ENCODE data around the gene RTP4.

RTP4 gene, protein sequence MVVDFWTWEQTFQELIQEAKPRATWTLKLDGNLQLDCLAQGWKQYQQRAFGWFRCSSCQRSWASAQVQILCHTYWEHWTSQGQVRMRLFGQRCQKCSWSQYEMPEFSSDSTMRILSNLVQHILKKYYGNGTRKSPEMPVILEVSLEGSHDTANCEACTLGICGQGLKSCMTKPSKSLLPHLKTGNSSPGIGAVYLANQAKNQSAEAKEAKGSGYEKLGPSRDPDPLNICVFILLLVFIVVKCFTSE

GRCh38 chr3:187368251-187369088 is at the start of gene RTP4:
Gene RTP4 (plus strand): TSS chr3:187368385. CDS start chr3:187368442, 57 bp downstream.
- Mint-ChIP-seq H3K9me3 (peaks cover 15% of the 10 kb centered on the region), H3K27me3 (no peaks in the 10 kb centered on the region), H3K4me3 (peak within 1 kb of the TSS; percentile 95), H3K36me3 (peaks cover 49% of the 10 kb centered on the region), H3K4me1 (peaks cover 27% of the 10 kb centered on the region), H3K27ac (peak within 1 kb of the TSS; percentile 99)
- DNase-seq = peak; percentile 56
- CTCF ChIA-PET = interaction anchor here (0.5 to 3.7 kb wide), 6 partner anchors 43 to 372 kb away, joined by 3 to 32 read pairs (median 3); partner anchors contain the start of gene RPL39L

DNA sequence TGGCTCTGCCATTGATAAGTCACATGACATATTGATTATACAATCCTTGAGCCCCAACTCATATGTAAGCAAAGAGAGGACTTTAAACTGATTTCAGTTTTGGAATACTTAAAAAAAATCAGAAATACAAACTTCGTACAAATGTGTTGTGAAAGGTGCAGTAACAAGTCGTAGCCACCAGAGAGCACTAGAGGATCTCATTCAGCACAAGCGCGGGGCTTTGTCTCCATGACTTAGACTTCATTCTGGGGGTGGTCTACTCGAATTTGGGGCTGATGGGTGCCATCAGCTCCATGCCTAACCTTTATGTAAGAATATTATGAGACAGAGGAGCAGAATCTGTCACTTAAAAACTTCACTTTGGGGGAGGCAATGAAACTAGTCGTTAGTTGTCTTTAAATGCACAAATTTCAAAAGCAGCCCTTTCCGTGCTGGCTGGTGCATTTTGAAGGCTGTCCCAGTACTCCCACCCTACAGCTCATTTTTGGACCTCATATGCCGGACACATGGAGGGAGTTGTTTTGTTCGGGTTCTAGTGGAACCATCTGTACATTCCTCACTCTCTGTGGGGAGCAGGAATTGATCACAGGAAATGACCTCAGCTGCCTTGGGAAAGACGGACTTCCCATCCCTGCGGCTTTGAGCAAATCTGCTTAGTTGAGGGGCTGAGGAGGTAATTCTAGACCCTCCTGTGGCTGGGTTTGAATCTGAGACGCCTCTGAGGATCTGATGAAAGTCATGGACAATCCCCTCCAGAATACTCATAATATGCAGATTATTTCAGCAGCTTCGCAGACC is 49.2 kb upstream of the RTP4 start:
- DNase-seq = peak; percentile 54
- H3K27me3 Mint-ChIP-seq = peaks cover 46% of the 10 kb centered on the region
- no peaks in the 10 kb centered on the region for H3K9me3 Mint-ChIP-seq
- no peak overlapping the region for H3K27ac Mint-ChIP-seq
- no peak overlapping the region for H3K4me3 Mint-ChIP-seq
- CTCF ChIA-PET = interaction anchor here (0.6 to 8.9 kb wide), 60 partner anchors 8 to 1635 kb away, joined by 3 to 394 read pairs (median 4); partner anchors contain the start of genes RTP4 and SST
- peaks cover 10% of the 10 kb centered on the region for H3K4me1 Mint-ChIP-seq
- H3K36me3 Mint-ChIP-seq = no peaks in the 10 kb centered on the region

GRCh38 chr3:187319699-187320302 is 48.4 kb upstream of the RTP4 start:
- H3K4me3 Mint-ChIP-seq = no peak overlapping the region
- H3K36me3 Mint-ChIP-seq = no peaks in the 10 kb centered on the region
- no peak overlapping the region for H3K27ac Mint-ChIP-seq
- peaks cover 42% of the 10 kb centered on the region for H3K27me3 Mint-ChIP-seq
- H3K4me1 Mint-ChIP-seq = peaks cover 10% of the 10 kb centered on the region
- DNase-seq = peak; percentile 76
- CTCF ChIA-PET = interaction anchor here (0.5 to 8.9 kb wide), 61 partner anchors 8 to 1634 kb away, joined by 3 to 394 read pairs (median 4); partner anchors contain the start of genes RTP4 and SST
- no peaks in the 10 kb centered on the region for H3K9me3 Mint-ChIP-seq

DNA sequence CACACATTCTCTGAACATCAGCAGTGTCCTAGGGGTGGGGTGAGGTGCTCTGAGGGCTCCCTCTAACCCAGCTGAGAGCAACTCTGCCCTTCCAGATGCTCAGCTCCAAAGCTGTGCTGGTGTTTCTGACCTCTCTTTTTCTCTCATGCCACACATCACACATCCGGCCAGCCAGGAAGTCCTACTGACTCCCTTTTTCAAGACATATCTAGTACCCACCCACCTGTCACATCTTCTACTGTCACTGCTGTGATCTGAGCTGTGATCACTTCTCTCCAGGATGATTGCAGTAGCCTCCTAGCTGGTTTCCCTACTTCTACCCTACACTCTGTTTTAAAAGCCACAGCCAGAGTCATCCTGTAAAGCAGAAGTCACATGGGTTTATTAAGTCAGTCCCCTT is 46.4 kb upstream of the RTP4 start:
- no peak overlapping the region for H3K27ac Mint-ChIP-seq
- H3K27me3 Mint-ChIP-seq = peaks cover 36% of the 10 kb centered on the region
- H3K36me3 Mint-ChIP-seq = no peaks in the 10 kb centered on the region
- H3K9me3 Mint-ChIP-seq = no peaks in the 10 kb centered on the region
- no peak for DNase-seq
- H3K4me1 Mint-ChIP-seq = peaks cover 10% of the 10 kb centered on the region
- CTCF ChIA-PET = interaction anchor here (4.4 to 8.9 kb wide), 2 partner anchors 358 to 394 kb away, joined by 72 to 394 read pairs; no protein-coding TSS in a partner anchor
- no peak overlapping the region for H3K4me3 Mint-ChIP-seq

DNA sequence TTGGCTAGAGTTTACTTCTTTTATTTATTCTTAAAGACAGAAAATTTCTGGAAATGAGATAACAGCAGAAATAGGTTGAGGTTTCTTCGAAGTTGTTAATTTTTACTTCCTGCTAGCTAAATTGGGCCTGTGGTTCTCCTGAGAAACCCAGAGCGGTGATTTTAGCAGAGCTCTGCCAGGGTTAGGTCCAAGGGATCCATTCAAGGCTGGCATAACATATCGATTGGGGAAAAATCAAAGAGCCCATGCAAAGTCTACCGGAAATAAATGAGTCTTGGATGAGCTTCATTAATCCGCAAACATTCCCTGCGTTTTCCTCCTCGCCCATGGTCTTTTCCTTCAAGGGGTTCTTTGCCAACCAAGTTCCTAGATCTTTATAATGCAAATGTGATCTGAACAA is 45.9 kb upstream of the RTP4 start:
- Mint-ChIP-seq H3K4me3 (no peak overlapping the region), H3K27ac (no peak overlapping the region), H3K4me1 (peaks cover 10% of the 10 kb centered on the region), H3K9me3 (no peaks in the 10 kb centered on the region), H3K27me3 (peaks cover 30% of the 10 kb centered on the region), H3K36me3 (no peaks in the 10 kb centered on the region)
- CTCF ChIA-PET = interaction anchor here (1.3 to 8.9 kb wide), 2 partner anchors 10 to 358 kb away, joined by 3 to 394 read pairs; no protein-coding TSS in a partner anchor
- DNase-seq = no peak

DNA sequence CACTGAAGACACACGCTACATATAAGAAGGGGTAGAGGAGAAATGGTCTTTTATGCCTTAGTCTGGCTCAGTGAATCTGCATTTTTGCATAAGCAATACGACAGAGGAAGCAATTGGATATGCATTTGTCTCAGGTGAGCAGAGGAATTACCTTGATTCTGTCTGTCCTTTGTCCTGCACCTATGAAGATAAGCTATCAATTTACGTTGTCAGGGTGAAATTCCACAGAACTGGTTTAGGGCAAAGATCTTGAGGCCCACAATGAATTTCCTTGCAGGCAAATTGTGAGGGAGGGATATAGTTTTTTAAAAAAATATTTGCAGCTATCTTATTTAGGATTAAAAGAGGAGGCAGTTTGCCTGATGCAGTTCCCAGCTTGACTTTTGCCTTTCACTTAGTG is 45.1 kb upstream of the RTP4 start:
- no peak overlapping the region for H3K4me3 Mint-ChIP-seq
- H3K36me3 Mint-ChIP-seq = no peaks in the 10 kb centered on the region
- no peaks in the 10 kb centered on the region for H3K9me3 Mint-ChIP-seq
- peaks cover 10% of the 10 kb centered on the region for H3K4me1 Mint-ChIP-seq
- DNase-seq = no peak
- H3K27ac Mint-ChIP-seq = no peak overlapping the region
- H3K27me3 Mint-ChIP-seq = peaks cover 24% of the 10 kb centered on the region
- CTCF ChIA-PET = interaction anchor here (1.3 to 8.9 kb wide), 2 partner anchors 10 to 357 kb away, joined by 3 to 394 read pairs; no protein-coding TSS in a partner anchor

- peaks cover 4% of the 10 kb centered on the region for H3K4me1 Mint-ChIP-seq
- H3K9me3 Mint-ChIP-seq = no peaks in the 10 kb centered on the region
- CTCF ChIA-PET = interaction anchor here (1.4 to 2.0 kb wide), 2 partner anchors 42 to 354 kb away, joined by 3 to 6 read pairs; partner anchors contain the start of gene RTP4
- peaks cover 7% of the 10 kb centered on the region for H3K27me3 Mint-ChIP-seq
- no peak overlapping the region for H3K4me3 Mint-ChIP-seq
- no peak for DNase-seq
- no peak overlapping the region for H3K27ac Mint-ChIP-seq
- H3K36me3 Mint-ChIP-seq = no peaks in the 10 kb centered on the region
Measured at GRCh38 chr3:187325632-187326031, 42.6 kb upstream of the RTP4 start.

DNA sequence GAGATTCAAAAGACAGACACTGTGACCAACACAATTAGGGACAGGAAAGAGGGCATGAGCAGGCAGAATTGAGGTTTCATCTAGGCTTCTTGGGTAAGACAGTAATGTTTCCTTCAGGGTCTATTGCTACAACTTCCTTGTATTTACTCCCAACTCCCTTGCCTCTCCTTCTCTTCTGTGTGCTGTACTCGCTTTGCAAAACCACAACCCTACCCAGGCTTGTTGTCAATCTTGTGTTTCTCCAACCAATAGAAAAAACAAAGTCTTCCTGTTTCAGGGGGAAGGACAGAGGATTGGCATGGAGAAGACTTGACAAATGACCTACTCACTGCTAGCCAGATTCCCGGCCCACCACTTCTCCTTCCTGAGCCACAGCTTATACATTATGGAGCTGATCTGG is 40.3 kb upstream of the RTP4 start:
- H3K4me1 Mint-ChIP-seq = no peaks in the 10 kb centered on the region
- CTCF ChIA-PET = interaction anchor here (1.0 to 1.4 kb wide), 2 partner anchors 9 to 351 kb away, joined by 5 to 6 read pairs; no protein-coding TSS in a partner anchor
- H3K4me3 Mint-ChIP-seq = no peak overlapping the region

DNA sequence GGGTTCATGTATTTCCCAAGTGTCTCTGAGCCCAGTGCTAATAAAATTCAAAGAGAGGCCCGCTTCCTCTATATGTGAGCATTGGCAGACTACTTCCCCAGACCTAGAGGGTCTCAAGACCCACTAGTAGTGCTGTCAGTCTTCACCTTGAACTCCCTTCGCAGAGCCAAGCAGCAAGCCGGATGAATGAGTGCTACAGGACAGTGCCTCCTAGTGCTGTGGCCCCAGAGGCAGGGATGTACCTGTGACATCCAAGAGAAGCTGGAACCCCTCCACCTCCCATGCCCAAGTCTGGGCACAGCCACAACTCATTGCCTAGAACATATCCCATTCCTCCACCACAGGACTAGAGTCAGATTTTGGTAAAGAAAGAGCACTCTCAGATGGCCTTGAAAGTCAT is 39.5 kb upstream of the RTP4 start:
- no peak for DNase-seq
- Mint-ChIP-seq H3K36me3 (no peaks in the 10 kb centered on the region), H3K9me3 (no peaks in the 10 kb centered on the region), H3K4me1 (no peaks in the 10 kb centered on the region), H3K4me3 (no peak overlapping the region), H3K27ac (no peak overlapping the region), H3K27me3 (peaks cover 9% of the 10 kb centered on the region)
- CTCF ChIA-PET = interaction anchor here (1.0 kb wide), 1 partner anchor 350 kb away, joined by 5 read pairs; no protein-coding TSS in a partner anchor

More for the DNA sequence above, 40.3 kb upstream of the RTP4 start:
- no peak for DNase-seq
- Mint-ChIP-seq H3K36me3 (no peaks in the 10 kb centered on the region), H3K9me3 (no peaks in the 10 kb centered on the region), H3K27ac (no peak overlapping the region), H3K27me3 (peaks cover 5% of the 10 kb centered on the region)

- Mint-ChIP-seq H3K27ac (no peak overlapping the region), H3K36me3 (no peaks in the 10 kb centered on the region), H3K4me3 (no peak overlapping the region), H3K4me1 (no peaks in the 10 kb centered on the region), H3K27me3 (peaks cover 22% of the 10 kb centered on the region), H3K9me3 (no peaks in the 10 kb centered on the region)
- CTCF ChIA-PET = interaction anchor here (6.1 kb wide), 1 partner anchor 16 kb away, joined by 28 read pairs; no protein-coding TSS in a partner anchor
- DNase-seq = no peak
Measured at GRCh38 chr3:187334904-187335303, 33.3 kb upstream of the RTP4 start.

GRCh38 chr3:187336322-187336721 is 31.9 kb upstream of the RTP4 start:
- Mint-ChIP-seq H3K27me3 (peaks cover 29% of the 10 kb centered on the region), H3K4me1 (no peaks in the 10 kb centered on the region)
- CTCF ChIA-PET = no interaction called here

DNA sequence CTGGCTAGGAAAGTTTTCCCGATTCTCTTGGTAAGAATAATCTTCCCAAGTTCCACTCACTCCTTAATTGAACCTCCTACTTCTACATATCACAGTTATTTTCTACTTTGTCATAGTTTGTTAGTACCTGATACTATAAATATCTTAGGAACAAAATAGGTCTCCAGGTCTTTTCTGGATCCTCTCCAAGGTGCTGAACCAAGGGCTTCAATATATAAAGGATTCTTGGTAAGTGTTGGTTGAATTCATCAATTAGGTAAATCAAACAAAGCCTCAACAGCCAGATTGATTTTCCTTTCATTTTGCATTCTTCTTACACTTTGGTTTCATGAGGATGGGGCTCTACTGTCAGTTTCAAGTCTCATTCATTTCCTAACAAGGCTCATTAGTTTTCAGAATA is 27.6 kb upstream of the RTP4 start:
- Mint-ChIP-seq H3K27ac (no peak overlapping the region), H3K4me3 (no peak overlapping the region), H3K4me1 (no peaks in the 10 kb centered on the region), H3K27me3 (peaks cover 26% of the 10 kb centered on the region), H3K9me3 (no peaks in the 10 kb centered on the region), H3K36me3 (no peaks in the 10 kb centered on the region)
- CTCF ChIA-PET = no interaction called here
- DNase-seq = no peak

More at GRCh38 chr3:187336322-187336721, 31.9 kb upstream of the RTP4 start:
- no peak for DNase-seq
- Mint-ChIP-seq H3K27ac (no peak overlapping the region), H3K36me3 (no peaks in the 10 kb centered on the region), H3K9me3 (no peaks in the 10 kb centered on the region), H3K4me3 (no peak overlapping the region)

GRCh38 chr3:187342255-187342654 is 25.9 kb upstream of the RTP4 start:
- no peaks in the 10 kb centered on the region for H3K9me3 Mint-ChIP-seq
- no peak overlapping the region for H3K4me3 Mint-ChIP-seq
- CTCF ChIA-PET = no interaction called here
- H3K36me3 Mint-ChIP-seq = no peaks in the 10 kb centered on the region
- no peaks in the 10 kb centered on the region for H3K4me1 Mint-ChIP-seq
- DNase-seq = no peak
- no peak overlapping the region for H3K27ac Mint-ChIP-seq
- H3K27me3 Mint-ChIP-seq = peaks cover 22% of the 10 kb centered on the region

Data from activated naive CD4-positive, alpha-beta T cell treated with anti-CD3 and anti-CD28 coated beads, Interleukin-2, amount 10 ng/mL, durations not matched to agents 7 days and 5 days (primary cell).